GM10248 (cell line): ENCODE data around the gene GYPC.
A peak's percentile ranks its signal among the peaks of the same experiment; 100 is the strongest.
"Not testable (repeated sequence)": the region's sequence is repeated elsewhere in the genome, so short reads cannot be mapped to it uniquely, and the experiment has no call there.

Source experiments
- CTCF ChIA-PET: fragments of 300-600 bp; sonication (Branson Sonifier 250); formaldehyde crosslinking; extraction: SDS; loops from one replicate; lab custom pipeline; 2021; ENCODE audit warnings: antibody characterized with exemption; lab: Yijun Ruan, JAX
- POLR2A ChIA-PET: fragments of 350-650 bp; sonication (Branson Sonifier 250); formaldehyde crosslinking; extraction: SDS; loops from one replicate; lab custom pipeline; 2020; ENCODE audit warnings: antibody characterized with exemption; lab: Yijun Ruan, JAX
- DNase-seq: peaks from one replicate; pipeline ENCODE4 v3.0.0; 2012; ENCODE audit errors: extremely low spot score
- CTCF ChIP-seq: IDR thresholded peaks from 2 replicates; pipeline ENCODE4 v1.5.1; 2012; ENCODE audit warnings: mild to moderate bottlenecking, low read depth; ENCODE audit errors: extremely low read depth, missing control alignments, control extremely low read depth

Gene GYPC

DNA sequence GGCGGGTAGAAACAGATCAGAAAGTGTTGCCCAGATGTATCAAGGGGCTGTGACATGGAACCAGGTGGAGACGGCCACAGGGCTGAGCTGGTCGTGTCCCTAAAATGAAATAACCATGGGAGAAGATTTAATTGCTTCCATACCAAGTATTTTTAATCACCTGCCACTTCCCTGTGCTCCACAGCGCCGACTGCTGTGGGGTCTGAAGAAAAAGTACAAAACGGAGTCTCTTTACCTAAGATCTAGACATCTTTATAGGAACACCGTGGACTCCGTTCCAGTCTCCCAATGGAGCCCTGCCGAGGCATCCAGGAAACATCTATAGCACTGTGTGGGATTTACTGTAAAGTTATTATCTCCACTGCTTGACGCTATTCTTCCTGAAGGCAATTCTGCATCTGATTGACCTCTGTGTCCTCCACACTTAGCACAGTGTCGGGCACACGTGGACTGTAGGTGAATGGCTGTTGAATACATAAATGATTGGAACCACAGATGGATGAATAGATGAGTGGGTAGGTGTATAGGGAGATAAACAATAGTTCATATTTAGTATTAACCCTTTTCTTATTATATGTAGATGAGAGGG lies 21.6 kb upstream of the GYPC start:
- ChIA-PET CTCF (interaction anchor here (0.6 to 1.9 kb wide), 9 partner anchors 9 to 30 kb away, joined by 3 to 8 read pairs (median 4); no protein-coding TSS in a partner anchor), POLR2A (no interaction called here)
- peak; percentile 34 for DNase-seq
- peak; percentile 62 for TF ChIP-seq CTCF

GRCh38 chr2:126635281-126635680 lies 20.7 kb upstream of the GYPC start:
- CTCF ChIA-PET = interaction anchor here (1.0 to 1.9 kb wide), 8 partner anchors 8 to 107 kb away, joined by 3 to 8 read pairs (median 5); no protein-coding TSS in a partner anchor
- no peak for TF ChIP-seq CTCF
- POLR2A ChIA-PET = no interaction called here
- no peak for DNase-seq

DNA sequence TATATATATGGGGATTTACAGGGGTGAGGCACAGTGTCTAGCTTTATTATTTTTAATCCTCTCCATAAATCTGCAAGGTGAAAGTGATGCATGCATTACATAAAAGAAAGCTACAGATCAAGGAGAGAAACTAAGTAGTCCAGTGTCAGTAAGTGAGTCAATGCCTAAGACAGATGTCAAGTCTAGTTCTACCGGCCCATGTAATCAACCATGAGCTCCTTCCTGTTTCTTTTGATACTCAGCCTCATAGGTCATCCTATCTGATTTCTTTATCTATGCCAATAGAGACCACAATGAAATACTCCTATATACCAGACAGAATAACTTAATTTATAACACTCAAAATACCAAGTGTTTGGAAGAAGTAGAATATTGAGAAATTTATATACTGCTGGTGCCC lies 20.2 kb upstream of the GYPC start:
- no peak for TF ChIP-seq CTCF
- CTCF ChIA-PET = interaction anchor here (1.0 to 1.9 kb wide), 5 partner anchors 15 to 107 kb away, joined by 3 to 6 read pairs (median 5); no protein-coding TSS in a partner anchor
- no peak for DNase-seq
- POLR2A ChIA-PET = no interaction called here

GRCh38 chr2:126637386-126637785 lies 18.6 kb upstream of the GYPC start:
- POLR2A ChIA-PET = no interaction called here
- CTCF ChIA-PET = interaction anchor here (0.9 to 1.8 kb wide), 4 partner anchors 15 to 109 kb away, joined by 3 to 5 read pairs (median 4); no protein-coding TSS in a partner anchor
- TF ChIP-seq CTCF = no peak
- DNase-seq = no peak

- ChIA-PET CTCF (no interaction called here), POLR2A (no interaction called here)
- DNase-seq = no peak
- no peak for TF ChIP-seq CTCF
These were observed 17.2 kb upstream of the GYPC start for GRCh38 chr2:126638746-126639145.

- CTCF ChIA-PET = no interaction called here
- DNase-seq = no peak
- POLR2A ChIA-PET = no interaction called here
- no peak for TF ChIP-seq CTCF
These were observed 16.7 kb upstream of the GYPC start for GRCh38 chr2:126639276-126639675.

- POLR2A ChIA-PET, DNase-seq: not testable (repeated sequence)
- CTCF ChIA-PET = interaction anchor here (1.2 to 1.3 kb wide), 2 partner anchors 15 to 38 kb away, joined by 3 read pairs; no protein-coding TSS in a partner anchor
These were observed 14.7 kb upstream of the GYPC start for GRCh38 chr2:126641294-126641693.
